Activated CD8-positive, alpha-beta memory T cell treated with anti-CD3 and anti-CD28 coated beads, Interleukin-2, amount 50 U/mL, for 1 hour (primary cell): ENCODE results near the gene ARL1.
"Not testable (repeated sequence)": the region's sequence is repeated elsewhere in the genome, so short reads cannot be mapped to it uniquely, and the experiment has no call there.

Experiments used
- DNase-seq: peaks from one replicate; pipeline ENCODE4 v3.0.0-alpha.2; 2020; ENCODE audit errors: extremely low read depth

The ARL1 gene

GRCh38 chr12:101407436-101408345, at the start of gene ARL1:
Gene ARL1 (minus strand): TSS chr12:101407772. CDS start chr12:101407645, 127 bp downstream.
- DNase-seq: peak; percentile 40

DNA sequence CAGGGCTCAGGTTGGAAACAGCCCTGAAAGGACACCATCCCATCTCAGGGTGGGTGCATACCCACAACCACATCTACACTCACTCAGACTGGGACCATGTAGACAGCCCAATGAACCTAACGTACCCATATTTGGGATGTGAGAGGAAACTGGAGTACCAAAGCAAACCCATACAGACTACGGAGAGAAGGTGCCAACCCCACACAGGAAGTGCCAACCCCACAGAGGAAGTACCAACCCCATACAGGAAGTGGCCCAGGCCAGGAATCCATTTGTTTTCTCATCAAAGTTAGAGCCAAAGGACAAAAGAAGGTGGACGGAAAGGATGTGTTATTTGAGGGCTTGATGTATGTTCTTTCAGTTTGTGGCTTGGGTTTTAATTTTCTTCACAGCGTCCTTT, 48.1 kb upstream of the ARL1 start:
- no peak for DNase-seq

GRCh38 chr12:101441461-101442224, 34.1 kb upstream of the ARL1 start:
- DNase-seq: no peak

DNA sequence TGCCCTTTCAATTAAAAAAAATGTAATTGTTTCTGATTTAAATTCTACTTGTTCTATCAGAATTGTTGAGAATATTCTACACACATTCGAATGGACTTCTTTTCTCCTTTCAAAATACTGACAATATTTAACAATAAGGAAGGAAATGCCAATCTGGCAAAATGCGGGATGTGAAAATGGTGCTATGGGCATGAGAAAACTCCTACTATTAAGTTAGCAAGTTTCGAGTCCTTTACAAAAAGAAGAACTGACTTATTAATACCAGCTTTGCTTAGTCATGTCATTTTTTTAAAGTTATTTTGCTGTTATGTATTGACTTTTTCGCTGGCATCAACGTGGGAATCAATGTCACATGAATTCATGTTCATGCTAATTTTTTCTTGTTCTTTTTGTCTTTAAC, 31.7 kb upstream of the ARL1 start:
- DNase-seq: no peak

GRCh38 chr12:101436136-101436535, 28.6 kb upstream of the ARL1 start:
- DNase-seq: no peak

DNA sequence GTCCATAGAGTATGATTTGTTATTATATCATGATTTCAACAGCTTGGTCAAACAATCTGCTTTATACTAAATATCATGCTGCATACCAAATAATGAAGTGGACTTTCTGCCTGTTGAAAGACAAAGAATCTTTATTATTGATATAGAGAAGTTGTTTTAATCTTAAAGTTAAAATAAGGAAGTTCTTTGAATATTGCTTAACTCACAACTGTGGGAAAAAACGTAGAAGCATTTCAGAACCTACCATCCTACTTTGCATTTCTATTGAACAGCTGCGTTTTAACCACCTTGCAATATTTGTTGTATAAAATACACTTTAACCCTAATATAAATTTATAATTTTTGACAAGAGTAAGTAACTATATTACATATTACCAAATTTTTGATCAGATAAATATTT, 22.9 kb upstream of the ARL1 start:
- DNase-seq: no peak

GRCh38 chr12:101424620-101425019, 17.0 kb upstream of the ARL1 start:
- no peak for DNase-seq

GRCh38 chr12:101422066-101422465, 14.5 kb upstream of the ARL1 start:
- not testable (repeated sequence) for DNase-seq

- no peak for DNase-seq
Observed at GRCh38 chr12:101415228-101415627, 7.7 kb upstream of the ARL1 start.

GRCh38 chr12:101414533-101415119, 7.1 kb upstream of the ARL1 start:
- DNase-seq: no peak

DNA sequence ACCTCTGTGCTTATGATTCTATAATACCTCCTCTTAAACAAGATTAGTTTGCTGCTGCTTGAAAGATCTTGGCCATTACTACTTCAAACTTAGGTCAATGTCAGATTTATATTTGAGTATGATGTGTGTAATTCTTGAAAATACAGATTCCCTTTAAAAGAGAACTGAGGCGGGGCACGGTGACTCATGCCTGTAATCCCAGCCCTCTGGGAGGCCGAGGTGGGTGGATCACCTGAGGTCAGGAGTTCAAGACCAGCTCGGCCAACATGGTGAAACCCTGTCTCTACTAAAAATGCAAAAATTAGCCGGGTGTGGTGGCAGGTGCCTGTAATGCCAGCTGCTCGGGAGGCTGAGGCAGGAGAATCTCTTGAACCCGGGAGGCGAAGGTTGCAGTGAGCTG, 2.6 kb upstream of the ARL1 start:
- DNase-seq: not testable (repeated sequence)

DNA sequence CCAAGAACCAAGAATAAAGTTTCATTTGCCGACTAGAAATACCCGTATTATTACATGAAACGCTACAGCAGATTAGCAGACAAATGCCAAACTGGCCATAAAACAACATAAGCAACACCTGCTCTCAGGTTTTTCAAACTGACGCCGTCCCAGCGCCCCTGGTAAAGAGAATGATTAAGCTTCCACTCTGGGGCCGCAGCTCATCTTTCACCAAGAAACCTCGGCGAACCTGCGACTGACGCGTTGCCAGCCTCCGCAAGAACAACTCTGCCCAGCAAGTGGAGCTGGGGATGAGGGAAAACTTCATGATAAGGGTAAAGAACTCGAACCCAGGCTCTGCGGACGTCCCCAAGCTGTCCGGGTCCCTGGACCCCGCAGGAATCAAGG, 530 bp downstream of the ARL1 start:
- DNase-seq: no peak

GRCh38 chr12:101391181-101391580, 16.4 kb downstream of the ARL1 start:
- not testable (repeated sequence) for DNase-seq

DNA sequence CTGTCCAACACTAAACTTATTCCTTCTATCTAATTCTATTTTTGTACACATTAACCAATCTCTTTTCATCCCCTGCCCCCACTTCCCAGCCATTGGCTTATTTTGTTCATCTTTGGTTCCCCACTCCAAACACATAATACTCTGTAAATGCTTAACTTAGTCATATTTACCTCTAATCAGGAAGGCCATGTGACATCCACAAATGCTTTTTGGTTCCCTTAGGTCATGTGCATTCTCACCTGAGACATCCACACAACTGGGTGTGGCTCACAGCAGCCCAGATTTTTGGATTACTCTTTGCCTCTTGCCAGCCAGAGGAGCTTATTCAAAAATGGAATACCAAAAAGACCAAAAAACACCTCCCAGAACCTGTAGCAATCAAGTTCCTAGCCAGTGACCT, 28.4 kb downstream of the ARL1 start:
- DNase-seq: no peak

- no peak for DNase-seq
Observed at GRCh38 chr12:101375573-101375972, 32.0 kb downstream of the ARL1 start.

DNA sequence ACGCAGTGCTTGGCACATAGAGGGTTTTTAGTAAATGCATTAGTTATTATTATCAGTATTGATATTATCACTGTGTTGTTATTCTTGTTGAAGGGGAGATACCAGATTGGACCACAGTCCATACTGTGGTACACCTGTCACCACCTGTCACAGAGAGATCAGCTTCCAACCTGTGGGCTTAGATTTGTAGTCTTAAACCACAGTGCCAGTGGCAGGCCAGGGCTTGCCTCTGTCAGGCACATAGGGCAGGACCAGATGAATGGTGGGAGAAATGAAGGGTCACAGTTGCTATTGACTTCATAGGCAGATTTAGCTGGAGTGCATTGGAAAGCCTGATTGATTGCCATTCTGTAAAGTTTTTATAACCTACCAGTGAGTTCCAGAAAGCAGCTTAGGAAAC, 35.1 kb downstream of the ARL1 start:
- no peak for DNase-seq

- no peak for DNase-seq
Observed at GRCh38 chr12:101368016-101368415, 39.6 kb downstream of the ARL1 start.

DNA sequence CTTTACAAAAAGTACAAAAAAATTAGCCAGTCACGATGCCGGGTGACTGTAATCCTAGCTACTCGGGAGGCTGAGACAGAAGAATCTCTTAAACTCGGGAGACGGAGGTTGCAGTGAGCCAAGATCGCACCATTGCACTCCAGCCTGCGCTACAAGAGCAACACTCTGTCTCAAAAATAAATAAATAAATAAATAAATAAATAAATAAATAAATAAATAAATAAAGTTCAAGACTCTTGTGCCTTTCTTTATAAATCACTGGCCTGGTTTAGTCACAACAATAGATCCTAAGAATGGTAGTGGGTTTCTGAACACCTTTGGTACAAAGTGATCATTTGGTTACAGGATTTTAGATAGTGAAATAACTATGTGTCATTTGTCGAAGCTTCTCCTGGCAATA, 46.1 kb downstream of the ARL1 start:
- no peak for DNase-seq

DNA sequence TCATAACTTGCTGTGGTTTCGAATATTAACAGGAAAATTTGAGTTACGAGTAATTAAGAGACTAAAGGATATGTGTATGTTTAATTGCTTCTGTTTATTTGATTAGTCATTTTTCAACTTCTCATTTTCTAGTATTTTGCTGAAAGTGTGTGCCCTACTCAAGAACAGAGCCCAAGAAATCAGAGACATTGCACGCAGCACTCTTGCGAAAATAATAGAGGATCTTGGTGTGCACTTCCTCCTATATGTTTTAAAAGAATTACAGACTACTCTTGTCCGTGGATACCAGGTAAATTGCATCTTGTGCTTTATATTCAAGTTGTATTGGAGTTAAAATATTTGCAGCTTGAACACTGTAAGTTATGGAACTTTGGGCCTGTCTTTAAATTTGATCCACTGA, 50.8 kb downstream of the ARL1 start:
- no peak for DNase-seq

GRCh38 chr12:101351682-101352081, 55.9 kb downstream of the ARL1 start:
- no peak for DNase-seq

DNA sequence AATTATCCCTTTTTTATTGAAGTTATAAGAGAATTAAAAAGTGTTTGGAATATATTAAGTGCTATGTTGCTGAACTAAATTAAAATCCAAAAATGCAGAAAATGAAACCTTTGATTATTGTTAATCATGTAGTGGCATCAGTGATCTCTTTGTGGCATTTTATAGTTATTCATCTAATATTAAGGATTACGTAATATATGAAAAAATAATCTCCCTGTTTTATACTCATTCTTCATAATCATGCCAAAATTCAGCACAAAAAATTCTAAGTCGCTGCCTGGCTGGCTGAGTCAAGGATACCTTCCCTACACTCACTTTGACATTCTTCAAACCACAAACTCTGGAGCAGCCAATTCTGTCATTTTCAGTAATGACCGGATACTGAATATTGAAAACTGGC, 63.7 kb downstream of the ARL1 start:
- no peak for DNase-seq
